Measurements from ENCODE around the gene BARX1. TPM values are rescaled to one million over a fixed set of nuclear protein-coding genes. Genes with fewer than 3 reads are reported as not detected.

BARX1 gene
- total and polyA plus RNA-seq, 9 of the 15 experiments (the other 6 are each of a cell fraction or from before 2014, with no cell fraction given): 0.11 to 0.14 TPM; not detected in 7

GRCh38 chr9:93941493-93941892, 13.7 kb downstream of the BARX1 start:
- Histone ChIP-seq H3K9ac (ENCODE audit: insufficient read depth in 1 of 2, low read depth in 2 of 2, low read length in 2 of 2) (no peak overlapping the region), H4K20me1 (replicated peaks; ENCODE audit: control insufficient read depth, insufficient read depth, low read length) (peaks cover 4% of the 10 kb centered on the region; the same call in 1 of the 2 replicates), H3K4me1 (replicated peaks in 1 of 2; ENCODE audit: control insufficient read depth in 2 of 2, insufficient read depth in 2 of 2, low read length in 2 of 2) (peaks cover 0 to 9% of the 10 kb centered on the region in 2 experiments; a peak in 2 of 5 replicates), H3K36me3 (ENCODE audit: control insufficient read depth, insufficient read depth, low read length) (no peaks in the 10 kb centered on the region), H3K79me2 (ENCODE audit: control insufficient read depth, insufficient read depth, low read length) (no peaks in the 10 kb centered on the region), H3K27me3 (ENCODE audit: control insufficient read depth in 2 of 2, insufficient read depth in 2 of 2, low read length in 2 of 2) (peaks cover 16 to 66% of the 10 kb centered on the region in 2 experiments), H3K4me2 (ENCODE audit: insufficient read depth, low read length) (no peak overlapping the region), H3K9me3 (replicated peaks; ENCODE audit: control insufficient read depth, insufficient read depth, low read depth, low read length) (no peaks in the 10 kb centered on the region), H2AFZ (ENCODE audit: low read depth, low read length) (no peak overlapping the region), H3K4me3 (no peak overlapping the region), H3K9me1 (ENCODE audit: control insufficient read depth, insufficient read depth, low read length) (no peaks in the 10 kb centered on the region), H3K27ac (ENCODE audit: extremely low read depth, low read depth, low read length) (no peak overlapping the region)
- no peak for TF ChIP-seq MCM2 (IDR thresholded peaks at IDR 0.05; ENCODE audit: low read depth)
- no peak for TF ChIP-seq NCOA1 (IDR thresholded peaks at IDR 0.05; ENCODE audit: low read depth)
- no peak for TF ChIP-seq SRSF7 (optimal IDR thresholded peaks at IDR 0.05; ENCODE audit: low read depth, low read length)
- TF ChIP-seq ZC3H4 (CRISPR knock-in tag; IDR thresholded peaks at IDR 0.05; ENCODE audit: borderline replicate concordance): no peak
- TF ChIP-seq, protein P1, sequence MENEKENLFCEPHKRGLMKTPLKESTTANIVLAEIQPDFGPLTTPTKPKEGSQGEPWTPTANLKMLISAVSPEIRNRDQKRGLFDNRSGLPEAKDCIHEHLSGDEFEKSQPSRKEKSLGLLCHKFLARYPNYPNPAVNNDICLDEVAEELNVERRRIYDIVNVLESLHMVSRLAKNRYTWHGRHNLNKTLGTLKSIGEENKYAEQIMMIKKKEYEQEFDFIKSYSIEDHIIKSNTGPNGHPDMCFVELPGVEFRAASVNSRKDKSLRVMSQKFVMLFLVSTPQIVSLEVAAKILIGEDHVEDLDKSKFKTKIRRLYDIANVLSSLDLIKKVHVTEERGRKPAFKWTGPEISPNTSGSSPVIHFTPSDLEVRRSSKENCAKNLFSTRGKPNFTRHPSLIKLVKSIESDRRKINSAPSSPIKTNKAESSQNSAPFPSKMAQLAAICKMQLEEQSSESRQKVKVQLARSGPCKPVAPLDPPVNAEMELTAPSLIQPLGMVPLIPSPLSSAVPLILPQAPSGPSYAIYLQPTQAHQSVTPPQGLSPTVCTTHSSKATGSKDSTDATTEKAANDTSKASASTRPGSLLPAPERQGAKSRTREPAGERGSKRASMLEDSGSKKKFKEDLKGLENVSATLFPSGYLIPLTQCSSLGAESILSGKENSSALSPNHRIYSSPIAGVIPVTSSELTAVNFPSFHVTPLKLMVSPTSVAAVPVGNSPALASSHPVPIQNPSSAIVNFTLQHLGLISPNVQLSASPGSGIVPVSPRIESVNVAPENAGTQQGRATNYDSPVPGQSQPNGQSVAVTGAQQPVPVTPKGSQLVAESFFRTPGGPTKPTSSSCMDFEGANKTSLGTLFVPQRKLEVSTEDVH (IDR thresholded peaks at IDR 0.05; ENCODE audit: low read depth, partially characterized antibody): no peak
- no peak for TF ChIP-seq HMG20A (CRISPR knock-in tag; conservative IDR thresholded peaks at IDR 0.05)
- TF ChIP-seq XRCC3 (IDR thresholded peaks at IDR 0.05): no peak
- TF ChIP-seq ETV5 (CRISPR knock-in tag; IDR thresholded peaks at IDR 0.05; ENCODE audit: low read depth): no peak
- TF ChIP-seq MCM3 (IDR thresholded peaks at IDR 0.05): no peak
- no peak for TF ChIP-seq ATF3 (IDR thresholded peaks at IDR 0.05)
- no peak for TF ChIP-seq ATF3 (CRISPR knock-in tag; conservative IDR thresholded peaks at IDR 0.05)
- no TSS peak for BruUV-seq (replicated peaks)
- intact Hi-C loops (cut with micrococcal nuclease): no loop called here
- CTCF ChIA-PET (ENCODE audit: low intra/inter-chr PET ratio): no interaction called here
- in situ Hi-C loops (cut with MboI): no loop called here
- WGBS (ENCODE audit: insufficient coverage, low coverage, missing lambda C conversion rate): 0% methylated on average over 2 of the region's 2 CpGs
- ATAC-seq (no peak), FAIRE-seq (no peak), DNase-seq (ENCODE audit: extremely low read depth in 1 of 4, low spot score in 3 of 4) (no peak)
- POLR2A ChIA-PET: interaction anchor here (0.9 kb wide), 1 partner anchor 8 kb away, joined by 3 read pairs; no protein-coding TSS in a partner anchor
